HG02763 (cell line): Measurements from ENCODE around the gene KRT86.
"Not testable (repeated sequence)": the region's sequence is repeated elsewhere in the genome, so short reads cannot be mapped to it uniquely, and the experiment has no call there.

ENCODE experiments used
- ATAC-seq: cut with Tn5 transposase; IDR thresholded peaks from one replicate; pipeline ENCODE4 v1.9.1; 2021; ENCODE audit warnings: mild to moderate bottlenecking, moderate library complexity; ENCODE audit not compliant: unreplicated experiment

The KRT86 gene

DNA sequence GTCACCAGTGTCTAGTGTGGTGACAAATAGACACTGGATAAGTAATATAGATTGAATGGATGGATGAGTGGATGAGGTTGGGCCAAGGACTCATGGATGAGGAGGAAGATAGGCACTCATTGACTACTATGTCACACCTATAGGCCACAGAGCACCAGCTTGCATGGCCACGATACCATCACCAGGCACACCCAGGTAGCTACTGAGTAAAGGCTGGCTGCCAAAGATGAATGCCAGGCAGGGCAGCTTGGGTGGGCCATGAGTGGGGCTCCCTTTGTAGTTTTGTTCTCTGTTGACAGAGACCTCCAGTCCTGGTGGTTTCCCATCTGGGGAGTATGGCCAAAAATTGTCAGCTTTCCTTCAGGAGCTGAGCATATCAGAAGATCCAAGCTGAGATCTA, 57.9 kb downstream of the KRT86 start:
- no peak for ATAC-seq

DNA sequence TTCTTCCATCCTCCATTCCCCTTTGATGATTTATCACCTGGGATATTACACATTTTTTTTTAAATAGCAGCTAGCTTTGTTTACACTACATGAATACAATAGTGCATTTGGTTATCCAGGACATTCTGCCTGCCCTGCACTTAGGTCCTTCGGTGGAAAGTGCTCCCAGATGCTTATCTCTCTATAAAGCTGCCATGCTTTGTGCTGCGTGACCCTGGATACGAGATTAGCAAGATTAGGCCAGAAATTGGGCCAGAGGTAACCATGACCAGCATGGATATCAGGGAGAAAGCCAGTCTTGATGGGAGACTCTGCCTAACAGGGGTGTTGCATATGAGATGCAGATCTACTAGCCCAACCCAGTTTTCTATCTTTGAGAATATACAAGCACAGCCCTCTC, 58.9 kb downstream of the KRT86 start:
- ATAC-seq: no peak

DNA sequence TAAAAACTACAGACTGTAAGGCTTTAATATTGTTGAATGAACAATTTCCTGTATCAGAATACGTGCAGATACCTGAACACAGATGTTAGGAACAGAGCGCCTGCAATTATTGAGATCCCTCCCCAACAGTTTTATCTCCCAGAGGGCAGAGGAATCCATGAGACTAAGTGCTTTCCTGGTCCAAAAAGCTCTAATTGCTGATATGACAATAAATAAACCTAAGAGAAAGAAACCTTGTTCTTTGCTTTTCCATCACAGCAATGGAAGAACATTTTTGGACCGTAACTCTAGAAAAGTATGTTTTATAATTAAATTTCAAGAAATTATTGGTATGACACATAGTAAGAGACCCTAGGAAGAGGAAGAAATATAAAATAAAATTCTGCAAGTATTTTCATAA, 59.7 kb downstream of the KRT86 start:
- ATAC-seq: no peak

DNA sequence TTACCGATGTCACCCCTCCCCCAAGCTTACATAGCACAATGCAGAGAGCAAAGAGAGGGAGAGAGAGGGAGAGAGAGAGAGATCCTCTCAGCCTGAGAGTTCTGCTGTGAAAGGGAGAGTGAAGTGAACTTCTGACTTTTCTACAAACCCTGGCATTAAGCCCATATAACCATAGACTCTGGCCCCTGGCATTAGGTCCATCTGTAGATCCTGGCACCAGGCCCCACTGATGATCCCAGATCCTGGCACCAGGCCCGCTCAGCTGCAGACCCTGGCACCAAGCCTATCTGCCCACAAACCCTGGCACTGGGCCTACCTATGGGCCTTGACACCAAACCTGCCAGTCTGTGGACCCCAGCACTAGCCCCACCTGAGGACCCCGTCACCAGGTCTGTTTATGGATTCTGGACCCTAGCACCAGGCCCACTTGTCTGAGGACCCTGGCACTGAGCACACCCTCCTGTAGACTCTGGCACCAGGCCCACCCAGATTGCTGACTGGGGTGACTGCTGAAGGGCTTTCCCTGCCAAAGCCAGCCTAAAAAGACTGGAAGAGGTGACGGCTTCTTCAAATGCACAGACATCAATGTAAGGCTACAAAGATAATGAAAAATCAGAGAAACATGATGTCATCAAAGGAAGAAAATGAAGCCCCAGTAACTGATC, 61.3 kb downstream of the KRT86 start:
- ATAC-seq: no peak

DNA sequence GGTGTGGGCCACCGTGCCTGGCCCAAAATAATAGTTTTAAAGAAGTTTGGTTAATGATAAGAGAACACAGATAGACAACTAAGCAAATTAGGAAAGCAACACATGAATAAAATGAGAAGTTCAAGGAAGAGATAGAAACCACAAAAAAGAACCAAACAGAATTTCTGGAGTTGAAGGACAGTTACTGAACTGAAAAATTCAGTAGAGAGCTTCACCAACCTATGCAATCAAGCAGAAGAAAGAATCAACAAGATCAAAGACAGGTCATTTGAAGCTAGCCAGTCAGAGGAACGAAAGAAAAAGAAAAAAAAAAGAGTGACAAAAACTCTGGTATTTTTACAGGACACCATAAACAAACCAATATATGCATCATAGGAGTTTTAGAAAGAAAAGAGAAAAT, 62.2 kb downstream of the KRT86 start:
- ATAC-seq: no peak

DNA sequence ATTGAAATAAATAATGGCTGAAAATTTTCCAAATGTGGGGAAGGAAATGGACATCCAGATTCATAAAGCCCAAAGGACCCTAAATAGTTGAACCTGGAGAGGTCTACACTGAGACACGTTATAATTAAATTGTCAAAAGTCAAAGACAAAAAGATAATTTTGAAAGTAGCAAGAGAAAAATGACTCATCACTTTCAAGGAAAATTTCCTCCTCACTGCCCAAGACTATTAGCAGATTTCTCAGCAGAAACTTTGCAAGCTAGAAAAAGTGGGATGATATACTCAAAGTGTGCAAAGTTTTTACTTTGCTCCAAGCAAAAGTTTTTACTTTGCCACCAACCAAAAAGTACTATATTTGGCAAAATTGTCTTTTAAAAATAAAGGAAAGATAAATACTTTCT, 62.6 kb downstream of the KRT86 start:
- ATAC-seq: no peak

DNA sequence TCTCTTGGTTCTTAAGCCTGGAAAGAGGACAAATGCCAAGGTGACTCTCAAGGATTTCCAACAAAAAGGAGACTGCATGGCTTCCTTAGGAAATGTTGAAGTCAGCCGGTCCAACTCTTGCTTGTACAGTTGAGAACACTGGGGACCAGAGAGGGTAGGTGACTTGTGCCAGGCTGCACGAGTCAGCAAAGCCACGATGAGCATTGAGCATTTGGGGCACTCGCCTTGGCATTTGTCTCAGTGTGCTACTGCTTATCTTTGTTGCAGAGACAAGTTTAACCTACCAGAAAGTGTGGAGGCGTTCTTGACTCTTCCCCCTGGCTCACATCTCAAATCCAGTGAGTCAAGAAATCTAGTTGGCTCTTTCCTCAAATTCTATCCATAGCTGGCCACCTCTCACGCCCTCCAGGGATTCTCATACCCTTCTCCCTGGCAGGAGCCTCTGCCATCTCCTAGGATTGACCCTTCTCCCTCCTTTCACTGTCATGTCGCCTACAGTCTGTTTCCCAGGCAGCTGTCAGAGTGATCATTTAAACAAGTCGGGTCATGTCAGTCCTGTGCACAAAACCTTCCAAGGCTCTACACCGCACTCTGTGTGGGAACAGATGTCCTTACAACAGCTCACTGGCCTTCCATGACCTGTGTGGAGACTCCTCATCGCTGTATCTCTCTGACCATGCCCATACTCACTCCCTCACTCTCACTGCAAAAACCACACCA, 64.0 kb downstream of the KRT86 start:
- no peak for ATAC-seq

DNA sequence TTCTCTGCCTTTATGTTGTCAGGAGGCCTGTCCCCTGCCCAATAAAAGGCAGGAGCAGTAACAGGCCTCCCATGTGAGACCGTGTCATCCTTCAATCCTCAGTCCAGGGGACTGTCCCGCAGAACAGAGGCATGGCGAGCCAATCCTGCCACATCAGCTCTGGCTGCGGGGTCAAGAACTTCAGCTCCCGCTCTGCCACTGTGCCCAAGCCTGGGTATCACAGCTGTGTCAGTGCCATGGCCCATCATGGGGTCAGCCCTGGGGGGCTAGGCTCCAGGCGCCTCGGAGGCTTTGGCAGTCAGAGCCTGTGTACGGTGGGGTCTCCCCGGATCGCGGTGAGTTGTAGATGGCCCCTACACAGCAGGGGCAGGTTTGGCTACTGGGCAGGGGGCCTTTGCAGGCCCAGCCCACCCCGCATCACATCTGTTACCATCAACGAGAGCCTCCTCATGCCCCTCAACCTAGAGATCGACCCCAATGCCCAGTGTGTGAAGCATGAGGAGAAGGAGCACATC, 66.7 kb downstream of the KRT86 start:
- ATAC-seq: no peak

DNA sequence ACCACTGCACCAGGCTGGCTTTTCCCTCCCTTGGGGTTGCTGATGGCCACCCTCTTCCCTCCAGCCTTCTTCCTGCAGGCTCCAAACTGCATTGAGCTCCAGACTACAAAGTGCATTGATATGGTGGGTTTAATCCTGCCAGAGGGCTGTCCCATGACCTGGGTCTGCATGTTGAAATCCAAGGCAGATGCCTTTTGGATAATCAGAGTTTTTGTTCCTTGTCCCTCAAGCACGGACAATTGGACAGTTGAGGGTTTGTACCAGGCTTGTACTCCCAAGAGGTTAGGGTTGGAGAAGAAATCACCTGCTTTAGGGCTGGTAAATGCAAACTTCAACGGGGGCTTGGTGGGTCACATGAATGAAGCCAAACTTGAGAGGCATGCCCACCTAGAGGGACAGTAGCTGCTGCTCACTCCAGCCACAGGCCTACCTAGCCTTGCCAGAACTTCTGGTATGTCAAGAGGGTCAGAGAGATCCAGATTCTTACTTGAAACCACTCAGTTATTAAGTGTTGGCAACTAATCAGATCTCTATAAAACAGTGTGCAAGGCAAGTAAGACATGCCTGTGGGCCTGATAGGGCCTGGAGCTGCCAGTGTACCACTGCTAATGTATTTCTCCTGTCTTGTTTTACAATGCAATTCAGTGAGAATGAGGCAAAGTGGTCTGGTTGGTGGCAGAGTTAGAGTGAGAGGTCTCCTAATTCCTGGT, 68.5 kb downstream of the KRT86 start:
- ATAC-seq: no peak

DNA sequence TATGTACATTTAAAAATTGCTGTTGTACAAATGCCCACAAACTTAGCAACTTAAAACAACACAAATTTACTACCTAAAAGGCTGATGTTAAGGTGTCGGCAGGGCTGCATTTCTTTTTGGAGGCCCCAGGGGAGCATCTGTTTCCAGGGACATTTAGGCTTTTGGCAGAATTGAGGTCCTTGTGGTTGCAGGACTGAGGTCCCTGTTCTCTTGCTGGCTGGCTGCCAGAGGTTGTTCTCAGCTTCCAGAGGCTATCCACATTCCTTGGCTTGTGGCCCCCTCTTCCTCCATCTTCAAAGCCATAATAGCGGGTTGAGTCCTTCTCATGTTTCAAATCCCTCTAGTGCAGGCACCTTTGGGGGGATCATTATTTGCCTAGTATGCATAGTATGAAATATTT, 69.1 kb downstream of the KRT86 start:
- no peak for ATAC-seq

DNA sequence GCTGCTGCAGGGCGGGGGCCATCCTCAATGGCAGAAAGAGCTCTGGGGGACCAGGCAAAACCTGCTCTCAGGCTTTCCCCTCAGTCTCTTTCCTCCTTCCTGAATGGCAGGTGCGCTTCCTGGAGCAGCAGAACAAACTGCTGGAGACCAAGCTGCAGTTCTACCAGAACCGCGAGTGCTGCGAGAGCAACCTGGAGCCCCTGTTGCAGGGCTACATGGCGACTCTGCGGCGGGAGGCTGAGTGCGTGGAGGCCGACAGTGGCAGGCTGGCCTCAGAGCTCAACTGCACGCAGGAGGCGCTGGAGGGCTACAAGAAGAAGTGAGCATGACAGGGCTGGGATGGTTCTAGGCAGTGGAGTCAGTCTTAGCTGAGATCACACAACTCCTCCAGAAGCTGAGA, 69.7 kb downstream of the KRT86 start:
- ATAC-seq: no peak

DNA sequence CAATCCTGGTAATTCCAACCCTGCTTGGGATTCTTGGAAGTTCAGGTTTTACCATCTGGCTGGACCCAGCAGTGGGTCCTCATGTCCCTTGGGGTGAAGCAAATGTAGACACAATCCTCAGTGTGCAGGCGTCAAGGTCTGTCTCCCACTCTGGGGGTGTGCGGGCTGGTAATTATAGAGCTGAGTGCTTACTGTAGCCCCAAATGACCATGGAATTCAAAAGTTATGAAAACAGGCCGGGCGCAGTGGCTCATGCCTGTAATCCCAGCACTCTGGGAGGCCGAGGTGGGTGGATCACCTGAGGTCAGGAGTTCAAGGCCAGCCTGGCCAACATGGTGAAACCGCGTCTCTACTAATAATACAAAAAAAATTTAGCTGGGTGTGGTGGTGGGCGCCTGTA, 70.6 kb downstream of the KRT86 start:
- ATAC-seq: not testable (repeated sequence)

DNA sequence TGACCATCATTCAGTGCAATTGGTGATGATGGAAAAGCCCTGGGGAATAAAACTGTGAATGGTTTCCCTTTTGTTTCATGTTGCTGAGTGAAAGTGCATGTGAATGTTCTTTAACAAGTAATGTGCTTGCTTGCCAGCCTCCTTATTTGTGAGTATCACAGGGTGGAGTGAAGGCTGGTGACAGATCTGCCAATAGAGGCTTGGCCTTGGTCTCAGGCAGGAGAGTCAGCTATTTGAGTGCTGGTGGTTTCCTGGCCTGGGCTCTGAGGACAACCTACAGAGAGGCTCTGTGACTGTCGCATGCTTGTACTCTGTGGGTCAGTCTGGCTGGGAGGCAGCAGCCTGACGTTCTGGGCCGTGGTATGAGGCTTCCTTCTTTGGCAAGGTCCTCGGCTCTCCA, 72.1 kb downstream of the KRT86 start:
- ATAC-seq: no peak

DNA sequence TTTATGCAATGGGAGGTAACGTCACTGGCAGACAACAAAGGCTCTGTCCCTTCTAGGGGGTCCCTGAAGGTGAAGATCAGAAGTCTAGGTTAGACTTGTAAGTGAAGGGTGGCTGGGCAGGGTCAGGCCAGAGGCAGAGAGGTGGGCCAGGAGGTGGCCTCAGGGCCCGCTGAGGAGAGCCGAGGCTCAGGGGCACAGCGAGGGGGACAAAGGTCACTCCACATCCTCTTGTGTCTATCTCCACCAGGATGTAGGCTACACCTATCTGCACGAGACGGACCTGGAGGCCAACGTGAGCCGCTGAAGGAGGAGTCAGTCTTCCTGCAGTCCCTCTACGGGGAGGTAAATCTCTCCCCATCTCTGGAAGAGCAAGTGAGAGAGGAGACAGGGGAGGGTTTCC, 72.6 kb downstream of the KRT86 start:
- ATAC-seq: no peak

DNA sequence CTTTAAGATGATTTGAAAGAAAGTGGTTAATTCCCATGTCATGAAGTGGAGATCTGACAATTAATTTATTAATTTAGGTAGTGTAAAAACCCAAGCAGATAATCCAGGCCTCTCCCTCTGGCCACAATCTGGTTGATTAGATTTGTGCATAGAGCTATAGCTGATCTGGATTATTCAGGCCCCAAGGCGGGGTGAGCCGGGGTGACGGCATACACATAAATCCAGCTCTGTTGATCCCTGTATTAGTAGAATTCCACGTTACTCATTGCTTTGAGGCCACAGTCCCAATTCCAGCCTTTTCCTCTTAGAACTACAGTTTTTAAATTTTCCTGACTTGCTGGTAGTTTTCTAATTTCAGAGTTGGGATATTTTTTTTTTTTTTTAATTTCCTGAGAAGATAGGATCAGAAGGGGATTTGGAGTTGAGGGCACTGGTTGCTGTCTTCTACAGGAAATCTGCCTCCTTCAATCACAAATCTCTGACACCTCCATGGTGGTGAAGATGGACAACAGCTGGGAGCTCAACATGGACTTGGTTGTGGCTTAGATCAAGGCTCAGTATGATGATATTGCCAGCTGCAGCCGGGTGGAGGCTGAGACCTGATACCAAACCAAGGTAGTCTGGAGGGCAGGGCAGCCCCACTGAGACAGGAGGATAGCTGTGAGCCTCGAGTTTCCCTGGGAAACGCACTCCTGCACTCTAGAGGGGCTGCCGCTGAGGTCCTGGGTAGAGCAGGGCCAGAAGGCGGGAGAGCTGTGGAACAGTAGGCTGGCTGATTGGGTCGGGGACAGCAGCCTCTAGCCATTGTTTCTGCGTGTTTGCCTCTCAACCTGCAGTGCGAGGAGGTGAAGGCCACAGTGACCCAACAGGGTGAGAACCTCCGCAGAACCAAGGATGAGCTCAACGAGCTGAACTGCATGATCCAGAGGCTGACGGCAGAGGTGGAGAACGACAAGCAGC, 73.4 kb downstream of the KRT86 start:
- ATAC-seq: no peak

DNA sequence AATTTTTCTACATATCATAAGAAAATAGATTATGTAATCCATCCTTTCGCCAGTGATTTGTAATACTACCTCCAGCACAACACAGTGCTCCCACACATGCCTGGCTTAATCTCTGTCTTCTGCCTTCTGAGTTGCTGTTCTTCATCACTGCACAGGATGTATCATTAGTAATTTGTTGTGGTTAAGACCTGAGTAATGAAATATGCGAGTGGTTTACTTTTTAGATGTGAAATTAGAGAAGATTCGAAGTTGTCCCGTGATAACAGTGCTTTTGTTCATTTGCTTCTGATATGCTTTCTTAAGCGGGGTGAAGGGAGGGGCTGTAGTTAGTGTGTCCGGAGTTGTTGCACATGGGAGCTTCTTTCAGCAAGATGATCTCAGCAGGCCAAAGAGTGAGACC, 74.8 kb downstream of the KRT86 start:
- ATAC-seq: no peak

DNA sequence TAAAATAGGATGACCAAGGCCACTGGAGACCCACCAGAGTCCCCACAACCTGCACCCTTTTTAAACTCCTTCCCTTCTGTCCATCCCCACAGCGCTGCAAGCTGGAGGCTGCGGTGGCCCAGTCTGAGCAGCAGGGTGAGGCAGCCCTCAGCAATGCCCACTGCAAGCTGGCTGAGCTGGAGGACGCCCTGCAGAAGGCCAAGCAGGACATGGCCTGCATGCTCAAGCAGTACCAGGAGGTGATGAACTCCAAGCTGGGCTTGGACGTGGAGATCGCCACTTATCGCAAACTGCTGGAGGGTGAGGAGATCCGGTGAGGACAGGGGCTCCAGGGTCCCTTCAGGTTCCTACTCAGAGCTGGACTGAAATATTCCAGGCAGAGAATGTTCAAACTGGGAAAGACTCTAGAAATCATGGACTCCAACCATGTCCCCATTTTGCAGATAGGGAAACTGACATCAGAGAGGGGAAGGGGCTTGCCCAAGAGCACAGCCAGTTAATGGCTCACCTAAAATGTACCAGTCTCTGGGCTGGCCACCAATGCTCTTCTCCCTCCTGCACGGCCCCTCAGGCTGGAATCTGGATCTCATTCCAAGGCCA, 75.7 kb downstream of the KRT86 start:
- no peak for ATAC-seq

DNA sequence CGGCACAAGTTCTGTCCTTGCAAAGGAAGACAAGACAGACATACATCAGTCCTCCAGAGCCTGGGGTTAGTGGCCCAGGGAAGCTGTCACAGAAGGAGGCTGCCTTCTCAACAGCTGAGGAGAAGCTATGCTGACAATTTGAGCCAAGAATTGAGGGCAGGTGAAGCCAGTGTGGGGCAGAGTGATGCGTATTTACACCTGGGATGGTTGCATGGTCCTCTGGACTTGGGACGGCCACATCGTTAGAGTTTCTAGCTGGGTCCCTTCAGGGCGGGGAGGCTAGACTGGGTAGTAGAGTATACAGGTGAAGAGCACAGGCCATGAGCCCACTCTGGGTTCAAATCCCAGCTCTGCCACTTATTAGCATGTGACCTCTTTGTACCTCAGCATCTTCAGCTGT, 76.3 kb downstream of the KRT86 start:
- no peak for ATAC-seq

DNA sequence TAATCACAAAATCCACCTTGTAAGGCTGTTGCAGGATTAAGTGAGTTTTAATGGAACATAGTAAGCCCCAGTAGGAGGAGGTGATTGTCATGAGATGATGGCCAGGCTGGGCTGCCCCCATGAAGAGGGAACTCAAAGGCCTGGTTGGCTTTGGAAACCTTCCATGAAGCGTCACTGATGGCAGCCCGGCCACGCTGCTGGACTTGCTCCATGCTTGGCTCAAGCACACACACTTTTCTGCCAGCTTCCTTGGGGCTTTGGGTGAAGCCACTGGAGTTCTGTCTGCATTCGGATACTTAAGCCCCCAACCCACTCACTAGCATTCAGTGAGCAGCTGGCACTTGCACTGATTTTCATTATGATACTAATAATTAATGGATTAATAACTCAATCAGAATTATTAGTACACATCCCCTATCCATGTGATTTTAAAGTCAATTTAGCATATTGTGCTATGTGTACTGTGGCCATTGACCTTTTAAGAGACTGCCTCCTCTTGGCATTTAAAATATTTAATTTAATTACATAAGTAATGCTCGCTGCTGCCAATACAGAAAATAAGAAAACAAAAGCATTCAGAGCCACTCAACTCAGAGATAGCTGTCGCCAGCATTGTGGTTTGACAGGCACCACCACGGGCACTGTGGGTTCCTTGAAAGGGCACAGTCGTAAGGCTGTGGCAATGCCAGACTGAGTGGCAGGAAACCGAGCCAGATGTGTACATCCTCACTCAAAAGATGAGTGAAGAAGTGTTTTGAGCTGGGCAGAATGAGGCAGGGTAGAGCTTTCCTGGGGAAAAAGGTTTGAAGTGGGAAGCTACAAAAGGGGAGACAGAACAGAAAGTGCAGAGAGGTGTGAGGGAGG, 77.0 kb downstream of the KRT86 start:
- no peak for ATAC-seq

DNA sequence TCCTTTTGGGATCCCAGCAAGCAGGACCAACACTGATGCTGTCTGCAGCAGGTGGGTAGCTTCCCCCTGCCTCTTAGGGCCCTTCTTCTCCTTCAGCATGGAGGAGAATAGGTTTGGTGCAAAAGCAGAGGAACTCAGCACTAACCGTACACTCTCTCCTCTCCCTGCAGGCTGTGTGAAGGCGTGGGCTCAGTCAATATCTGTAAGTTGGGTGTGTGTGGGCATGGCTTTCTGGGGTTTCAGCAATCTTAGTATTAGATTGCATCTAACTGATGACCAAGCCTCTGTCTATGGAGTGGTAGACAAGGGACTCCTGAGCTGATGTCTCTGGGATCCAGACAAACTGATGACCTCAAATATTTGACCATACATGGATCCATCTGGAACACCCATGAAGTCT, 78.5 kb downstream of the KRT86 start:
- no peak for ATAC-seq
